Kidney (tissue), 11 donors: Measurements from ENCODE around the gene PDPR. TPM values are rescaled to one million over a fixed set of nuclear protein-coding genes. Genes with fewer than 3 reads are reported as not detected.
"Not testable (repeated sequence)": the region's sequence is repeated elsewhere in the genome, so short reads cannot be mapped to it uniquely, and the experiment has no call there.

Experiments
- DNase-seq, 5 donors: peaks; one replicate each; pipeline ENCODE4 v3.0.0-alpha.2; 2013 to 2020
- FAIRE-seq: peaks from 2 replicates; lab custom pipeline; 2012; peaks lifted over from hg19 to GRCh38; lab: Jason Lieb, UNC
- H3K27ac ChIP-seq, 2 donors: one replicate each; pipeline ENCODE4 v1.7.0; 2013; ENCODE audit warnings: low read depth in 2 of 2, low read length in 2 of 2, inconsistent platforms in 1 of 2
- H3K27me3 ChIP-seq: one replicate; pipeline ENCODE4 v1.7.1; 2013; ENCODE audit warnings: low read length, inconsistent platforms; ENCODE audit not compliant: control insufficient read depth, insufficient read depth
- H3K36me3 ChIP-seq, 3 donors: one replicate each; pipeline versions ENCODE4 v1.7.0 to v1.7.1; 2013; ENCODE audit warnings: low read length in 3 of 3, control low read depth in 1 of 3, inconsistent platforms in 1 of 3; ENCODE audit not compliant: insufficient read depth in 3 of 3, control insufficient read depth in 2 of 3
- H3K4me1 ChIP-seq, 3 donors: one replicate each; pipeline versions ENCODE4 v1.7.0 to v1.7.1; 2013; ENCODE audit warnings: low read length in 3 of 3, inconsistent platforms in 1 of 3, low read depth in 1 of 3; ENCODE audit not compliant: control insufficient read depth in 2 of 3, insufficient read depth in 2 of 3
- H3K4me3 ChIP-seq, 3 donors: one replicate each; pipeline versions ENCODE4 v1.7.0 to v1.8.1; 2013; ENCODE audit warnings: low read length in 3 of 3, control low read depth in 1 of 3, inconsistent platforms in 1 of 3
- H3K9ac ChIP-seq, 3 donors: one replicate each; pipeline versions ENCODE4 v1.7.0 to v1.7.1; 2013; ENCODE audit warnings: low read length in 3 of 3, control low read depth in 1 of 3, inconsistent platforms in 1 of 3
- H3K9me3 ChIP-seq, 3 donors: one replicate each; pipeline versions ENCODE4 v1.7.0 to v1.7.1; 2013; ENCODE audit warnings: low read length in 3 of 3, control low read depth in 1 of 3, inconsistent platforms in 1 of 3; ENCODE audit not compliant: control insufficient read depth in 2 of 3, insufficient read depth in 1 of 3
- intact Hi-C: fragments of 100-400 bp; cut with DNase I; formaldehyde crosslinking; loops from one replicate; pipeline ENCODE4 v1.11.1; 2022
- polyA plus RNA-seq: library from polyadenylated mRNA; stranded (reverse); fragments of 350-450 nt; fragmentation: Illumina TruSeq; extraction: RNeasy Lipid Tissue Mini Kit (QIAGEN cat#74804); gene quantifications from one replicate; pipeline ENCODE4 v1.2.3, GENCODE V29; 2014; ENCODE audit warnings: low read depth, low replicate concordance; ENCODE audit not compliant: insufficient read depth
- total RNA-seq: library from RNA; stranded (reverse); fragmentation: NEBNext Ultra II Directional; extraction: Animal tissue kit (Norgen Biotek cat#: 25700); gene quantifications from one replicate; pipeline ENCODE4 v1.2.1, GENCODE V29; 2021
- donor health status: control.
- donor health status: control.
- donor health status: DM: yes; HTN: yes; CAD: no.
- donor health status: Normal renal cell carcinoma (clear cell type).

The PDPR gene
- total and polyA plus RNA-seq, 2 donors from 2014 or later, result 7.0 to 46.9 TPM

DNA sequence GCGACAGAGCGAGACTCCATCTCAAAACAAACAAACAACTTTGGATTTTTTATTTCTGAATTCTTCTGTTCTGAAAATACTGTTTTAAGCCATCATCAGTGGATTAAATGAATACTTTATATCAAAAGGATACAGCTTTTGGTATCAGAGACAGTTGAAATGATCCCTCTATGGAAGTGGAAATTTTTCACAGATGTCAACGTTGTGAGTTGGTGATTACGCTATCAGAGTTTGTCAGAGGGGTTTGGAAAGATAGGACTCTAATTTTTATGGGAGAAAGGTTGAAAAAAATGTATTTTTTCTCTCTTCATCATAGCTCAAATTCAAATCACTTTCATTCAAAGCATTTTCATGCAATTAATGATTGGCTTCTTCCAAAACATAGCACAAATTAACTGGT, 30.2 kb upstream of the PDPR start:
- H3K9ac ChIP-seq, intact Hi-C loops, H3K27me3 ChIP-seq, H3K4me3 ChIP-seq, FAIRE-seq, H3K9me3 ChIP-seq, DNase-seq, H3K4me1 ChIP-seq, H3K27ac ChIP-seq, H3K36me3 ChIP-seq: not testable (repeated sequence)

DNA sequence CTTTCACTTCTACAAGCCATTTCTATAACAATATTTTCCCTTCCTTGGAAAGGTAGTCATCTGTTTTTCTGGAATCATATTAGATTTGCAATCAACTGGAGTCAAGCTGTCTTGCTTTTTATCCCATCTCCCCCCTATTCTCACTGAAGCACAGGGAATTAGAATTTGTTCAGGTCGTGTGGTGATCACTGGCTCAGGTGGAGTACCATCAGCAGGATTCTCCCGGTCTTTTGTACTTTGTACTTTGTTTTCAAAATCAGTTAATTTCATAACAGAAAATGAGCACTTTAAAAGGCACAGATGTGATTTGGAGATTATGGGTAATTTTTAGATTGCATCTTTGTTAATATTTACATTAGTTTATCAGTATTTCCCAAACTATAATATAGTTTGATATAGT, 26.0 kb upstream of the PDPR start:
- H3K4me3 ChIP-seq, H3K4me1 ChIP-seq, H3K27ac ChIP-seq, intact Hi-C loops, FAIRE-seq, H3K36me3 ChIP-seq, H3K9ac ChIP-seq, H3K27me3 ChIP-seq, H3K9me3 ChIP-seq, DNase-seq: not testable (repeated sequence)

DNA sequence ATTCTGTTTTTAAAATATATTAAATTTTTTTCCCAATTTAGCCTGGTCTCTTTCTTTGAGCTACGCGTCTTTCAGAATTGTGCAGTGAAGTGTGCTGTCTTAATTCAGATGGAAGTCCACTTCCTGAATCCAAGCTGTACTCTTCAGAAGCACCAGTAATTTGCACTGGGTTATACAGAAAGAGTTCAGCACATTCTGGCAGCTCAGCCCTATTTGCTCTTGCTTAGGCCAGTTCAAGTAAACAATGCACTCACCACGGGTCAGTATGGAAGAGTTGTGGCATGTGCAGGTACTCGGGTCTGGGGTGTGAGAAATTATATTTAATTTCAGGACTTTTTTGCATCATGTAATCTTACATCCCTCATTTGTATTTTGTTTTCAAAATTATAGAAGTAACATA, 25.3 kb upstream of the PDPR start:
- H3K4me1 ChIP-seq, FAIRE-seq, H3K9me3 ChIP-seq, H3K9ac ChIP-seq, H3K27ac ChIP-seq, H3K4me3 ChIP-seq, H3K27me3 ChIP-seq, DNase-seq, H3K36me3 ChIP-seq, intact Hi-C loops: not testable (repeated sequence)

DNA sequence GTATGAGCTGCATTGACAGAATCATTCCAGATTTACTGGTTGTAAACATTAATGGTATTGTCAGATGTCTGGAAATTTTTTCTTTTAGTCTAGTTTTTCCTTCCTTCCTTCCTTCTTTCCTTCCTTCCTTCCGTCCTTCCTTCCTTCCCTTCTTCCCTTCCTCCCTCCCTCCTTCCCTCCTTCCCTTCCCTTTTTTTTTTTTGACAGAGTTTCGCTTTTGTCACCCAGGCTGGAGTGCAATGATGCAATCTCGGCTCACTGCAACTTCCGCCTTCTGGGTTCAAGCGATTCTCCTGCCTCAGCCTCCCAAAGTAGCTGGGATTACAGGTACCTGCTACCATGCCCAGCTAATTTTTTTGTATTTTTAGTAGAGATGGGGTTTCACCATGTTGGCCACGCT, 24.8 kb upstream of the PDPR start:
- FAIRE-seq, H3K9ac ChIP-seq, intact Hi-C loops, H3K27ac ChIP-seq, H3K4me3 ChIP-seq, DNase-seq, H3K4me1 ChIP-seq, H3K9me3 ChIP-seq, H3K27me3 ChIP-seq, H3K36me3 ChIP-seq: not testable (repeated sequence)

DNA sequence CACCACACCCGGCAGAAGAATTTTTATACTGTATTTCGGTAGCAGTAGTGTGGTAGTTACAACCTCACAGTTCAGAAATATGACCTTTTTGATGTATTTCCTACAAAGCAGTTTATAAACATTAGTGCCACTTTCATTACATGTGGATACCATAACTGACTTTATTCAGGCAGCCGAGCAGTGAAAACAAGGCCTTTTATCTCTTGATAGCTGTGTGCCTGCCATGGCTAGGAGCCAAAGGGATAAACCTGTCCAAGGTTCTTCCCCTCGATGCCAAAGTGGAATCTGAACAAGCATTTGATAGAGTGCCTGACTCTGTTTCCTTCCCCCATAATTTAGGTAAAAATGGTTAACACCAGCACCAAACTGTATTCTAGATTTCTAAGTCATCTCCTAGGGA, 23.0 kb upstream of the PDPR start:
- FAIRE-seq, H3K9ac ChIP-seq, intact Hi-C loops, H3K9me3 ChIP-seq, H3K36me3 ChIP-seq, H3K27me3 ChIP-seq, H3K4me1 ChIP-seq, H3K27ac ChIP-seq, DNase-seq, H3K4me3 ChIP-seq: not testable (repeated sequence)

DNA sequence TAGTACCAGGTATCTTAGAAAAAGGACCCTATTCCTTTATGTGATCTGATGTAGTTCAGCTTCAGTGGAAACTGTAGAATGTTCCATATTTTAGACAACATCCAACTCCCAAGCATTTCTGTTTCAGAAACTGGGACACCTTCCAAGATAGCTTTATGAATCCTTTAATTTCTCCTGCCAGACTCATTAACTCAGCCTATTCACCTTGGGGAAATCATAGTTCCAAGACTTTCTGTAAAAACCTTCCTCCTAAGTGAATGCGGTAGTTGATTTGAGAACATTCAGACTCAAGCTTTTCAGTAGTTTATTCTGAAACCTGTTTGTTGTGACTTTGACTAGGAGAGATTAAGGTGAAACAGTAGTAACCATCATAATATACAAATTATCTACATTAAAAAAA, 20.0 kb upstream of the PDPR start:
- H3K27me3 ChIP-seq, H3K9me3 ChIP-seq, DNase-seq, H3K9ac ChIP-seq, intact Hi-C loops, FAIRE-seq, H3K36me3 ChIP-seq, H3K4me1 ChIP-seq, H3K4me3 ChIP-seq, H3K27ac ChIP-seq: not testable (repeated sequence)

DNA sequence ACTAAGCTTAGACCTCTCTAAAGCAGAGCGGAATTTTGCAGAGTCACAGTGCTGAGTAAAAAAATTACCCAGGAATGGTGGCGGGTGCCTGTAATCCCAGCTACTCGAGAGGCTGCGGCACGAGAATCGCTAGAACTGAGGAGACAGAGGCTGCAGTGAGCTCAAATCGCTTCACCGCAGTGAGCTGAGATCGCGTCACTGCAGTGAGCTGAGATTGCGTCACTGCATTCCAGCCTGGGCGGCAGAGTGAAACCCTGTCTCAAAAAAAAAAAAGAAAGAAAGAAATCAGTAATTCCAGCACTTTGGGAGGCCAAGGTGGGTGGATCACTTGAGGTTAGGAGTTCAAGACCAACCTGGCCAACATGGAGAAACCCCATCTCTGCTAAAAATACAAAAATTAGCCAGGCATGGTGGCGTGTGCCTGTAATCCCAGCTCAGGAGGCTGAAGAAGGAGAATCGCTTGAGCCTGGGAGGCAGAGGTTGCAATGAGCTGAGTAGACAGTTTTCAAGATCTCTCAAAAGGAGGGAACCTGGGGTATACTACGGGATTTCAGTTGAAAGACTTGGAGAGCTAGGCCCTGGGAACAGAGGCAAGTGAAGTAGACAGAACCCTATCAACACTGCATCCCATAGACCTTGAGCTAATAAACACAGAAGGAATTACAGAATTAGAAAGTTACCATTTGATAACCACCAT, 4.4 kb upstream of the PDPR start:
- H3K4me1 ChIP-seq, H3K36me3 ChIP-seq, H3K9ac ChIP-seq, H3K27ac ChIP-seq, DNase-seq, H3K9me3 ChIP-seq, FAIRE-seq, intact Hi-C loops, H3K4me3 ChIP-seq, H3K27me3 ChIP-seq: not testable (repeated sequence)

DNA sequence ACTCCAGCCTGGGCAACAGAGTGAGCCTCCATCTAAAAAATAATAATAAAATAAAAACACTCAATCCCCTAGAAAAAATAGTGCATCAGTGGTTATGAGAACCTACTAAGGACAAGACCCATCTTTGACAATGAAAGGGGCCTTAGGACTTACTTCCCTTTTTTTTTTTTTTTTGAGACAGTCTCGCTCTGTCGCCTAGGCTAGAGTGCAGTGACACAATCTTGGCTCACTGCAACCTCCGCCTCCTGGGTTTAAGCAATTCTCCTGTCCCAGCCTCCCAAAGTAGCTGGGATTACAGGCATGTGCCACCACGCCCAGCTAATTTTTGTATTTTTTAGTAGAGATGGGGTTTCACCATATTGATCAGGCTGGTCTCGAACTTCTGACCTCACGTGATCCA, 2.0 kb upstream of the PDPR start:
- H3K4me1 ChIP-seq, H3K36me3 ChIP-seq, FAIRE-seq, H3K27me3 ChIP-seq, H3K27ac ChIP-seq, DNase-seq, H3K9ac ChIP-seq, H3K9me3 ChIP-seq, H3K4me3 ChIP-seq, intact Hi-C loops: not testable (repeated sequence)
